ENCODE measurements around the gene ADAT1. TPM values are rescaled to one million over a fixed set of nuclear protein-coding genes. Genes with fewer than 3 reads are reported as not detected.

Gene ADAT1
- total and polyA plus RNA-seq, 2 donors: 16.9 to 47.2 TPM

DNA sequence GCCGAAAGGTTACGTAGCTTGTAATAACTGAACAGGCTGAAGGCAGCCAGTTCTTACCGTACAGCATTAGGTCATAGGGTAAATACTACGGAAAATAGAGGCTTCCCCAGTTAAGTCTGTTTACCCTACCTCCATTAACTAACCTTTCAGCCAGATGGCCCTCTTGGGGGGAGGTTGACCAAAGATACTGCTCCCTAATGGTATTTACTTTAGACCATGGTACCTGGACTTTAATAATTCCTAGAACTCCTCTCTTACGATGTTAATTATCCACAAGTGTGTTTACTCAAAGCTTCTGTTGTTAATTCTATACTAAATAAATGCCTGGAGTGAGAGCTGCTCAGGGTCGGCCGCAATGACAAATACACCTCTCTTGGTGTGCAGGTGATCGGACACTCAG lies 9.8 kb upstream of the ADAT1 start:
- no peaks in the 10 kb centered on the region for H3K4me1 ChIP-seq (ENCODE audit: insufficient read depth)
- H3K4me3 ChIP-seq (ENCODE audit: low read depth, low read length): no peak overlapping the region
- H3K36me3 ChIP-seq (ENCODE audit: insufficient read depth): peaks cover 18% of the 10 kb centered on the region
- no peak for DNase-seq (ENCODE audit: extremely low spot score)
- H3K27ac ChIP-seq (ENCODE audit: low read depth): no peak overlapping the region
- WGBS: 81% methylated on average over 8 of the region's 8 CpGs

DNA sequence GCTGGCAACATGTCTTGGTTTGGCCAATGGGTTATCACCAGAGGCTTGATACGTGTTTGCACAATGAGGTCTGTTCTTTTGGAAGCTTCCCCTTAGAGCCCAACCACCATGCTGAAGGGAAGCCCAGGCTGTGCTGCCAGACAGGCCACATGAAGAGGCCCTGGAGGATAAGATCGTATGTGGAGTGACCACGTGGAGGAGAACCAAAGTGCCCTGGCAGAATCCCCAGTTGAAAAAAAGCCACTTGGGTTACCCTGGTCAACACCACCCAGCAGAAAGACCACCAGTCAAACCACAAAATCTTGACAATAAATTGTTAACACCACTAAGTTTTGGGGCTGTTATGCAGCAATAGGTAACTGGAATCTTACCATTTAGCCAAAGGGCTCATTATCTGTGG lies 7.0 kb upstream of the ADAT1 start:
- Histone ChIP-seq H3K4me1 (ENCODE audit: insufficient read depth) (peaks cover 1% of the 10 kb centered on the region), H3K4me3 (ENCODE audit: low read depth, low read length) (no peak overlapping the region), H3K36me3 (ENCODE audit: insufficient read depth) (peaks cover 12% of the 10 kb centered on the region), H3K27ac (ENCODE audit: low read depth) (no peak overlapping the region)
- no peak for DNase-seq (ENCODE audit: extremely low spot score)
- WGBS: 87% methylated on average over 3 of the region's 3 CpGs

GRCh38 chr16:75629132-75629531 lies 6.1 kb upstream of the ADAT1 start:
- H3K36me3 ChIP-seq (ENCODE audit: insufficient read depth): peaks cover 12% of the 10 kb centered on the region
- WGBS: 89% methylated on average over 10 of the region's 10 CpGs

GRCh38 chr16:75628351-75628750 lies 5.3 kb upstream of the ADAT1 start:
- Histone ChIP-seq H3K4me3 (ENCODE audit: low read depth, low read length) (no peak overlapping the region), H3K27ac (ENCODE audit: low read depth) (no peak overlapping the region), H3K36me3 (ENCODE audit: insufficient read depth) (peaks cover 12% of the 10 kb centered on the region), H3K4me1 (ENCODE audit: insufficient read depth) (peaks cover 1% of the 10 kb centered on the region)
- DNase-seq (ENCODE audit: extremely low spot score): no peak
- 88% methylated on average over 4 of the region's 4 CpGs for WGBS

More at GRCh38 chr16:75629132-75629531, 6.1 kb upstream of the ADAT1 start:
- Histone ChIP-seq H3K4me1 (ENCODE audit: insufficient read depth) (peaks cover 1% of the 10 kb centered on the region), H3K27ac (ENCODE audit: low read depth) (no peak overlapping the region), H3K4me3 (ENCODE audit: low read depth, low read length) (no peak overlapping the region)
- DNase-seq (ENCODE audit: extremely low spot score): no peak

DNA sequence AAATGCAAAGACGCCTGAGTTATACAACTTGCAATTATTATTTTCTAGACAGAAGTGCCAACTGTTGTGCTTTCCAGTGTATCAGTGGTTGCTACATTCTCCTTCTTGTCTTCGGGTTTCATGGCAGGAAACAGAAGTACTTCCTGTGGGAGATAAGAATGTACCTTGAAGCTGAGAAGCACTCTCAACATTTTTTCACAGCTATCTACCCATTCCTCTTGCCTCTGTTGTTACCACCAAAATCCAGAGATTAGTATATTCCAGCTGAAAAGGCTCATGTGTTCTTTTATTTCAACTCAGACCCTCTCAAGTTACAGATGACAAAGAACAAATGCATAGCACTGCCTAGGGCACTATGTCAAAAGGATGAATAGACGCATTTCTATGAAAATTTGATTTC lies 4.8 kb upstream of the ADAT1 start:
- Histone ChIP-seq H3K4me1 (ENCODE audit: insufficient read depth) (peaks cover 1% of the 10 kb centered on the region), H3K36me3 (ENCODE audit: insufficient read depth) (peaks cover 12% of the 10 kb centered on the region), H3K27ac (ENCODE audit: low read depth) (no peak overlapping the region), H3K4me3 (ENCODE audit: low read depth, low read length) (no peak overlapping the region)
- DNase-seq (ENCODE audit: extremely low spot score): no peak
- WGBS: 47% methylated on average over 3 of the region's 3 CpGs

DNA sequence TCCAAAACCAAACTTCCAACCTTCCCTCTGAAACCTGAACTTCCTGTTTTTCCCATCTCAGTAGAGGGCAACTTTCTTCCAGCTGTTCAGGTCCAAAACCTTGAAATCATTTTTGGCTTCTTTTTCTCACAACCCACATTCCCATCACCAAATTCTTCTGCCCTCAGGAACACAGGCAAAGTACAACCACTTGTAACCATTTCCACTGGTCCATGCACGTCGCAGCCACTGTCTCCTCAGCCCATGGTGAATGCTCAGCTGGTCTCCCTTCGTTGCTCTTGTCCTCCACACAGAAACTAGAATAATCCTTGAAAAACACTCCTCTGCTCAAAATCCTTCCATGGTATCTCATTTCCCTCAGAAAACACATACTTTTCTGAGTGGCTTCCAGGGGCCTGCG lies 3.7 kb upstream of the ADAT1 start:
- Histone ChIP-seq H3K27ac (ENCODE audit: low read depth) (no peak overlapping the region), H3K4me3 (ENCODE audit: low read depth, low read length) (no peak overlapping the region), H3K4me1 (ENCODE audit: insufficient read depth) (peaks cover 1% of the 10 kb centered on the region), H3K36me3 (ENCODE audit: insufficient read depth) (peaks cover 9% of the 10 kb centered on the region)
- 87% methylated on average over 4 of the region's 4 CpGs for WGBS
- no peak for DNase-seq (ENCODE audit: extremely low spot score)

DNA sequence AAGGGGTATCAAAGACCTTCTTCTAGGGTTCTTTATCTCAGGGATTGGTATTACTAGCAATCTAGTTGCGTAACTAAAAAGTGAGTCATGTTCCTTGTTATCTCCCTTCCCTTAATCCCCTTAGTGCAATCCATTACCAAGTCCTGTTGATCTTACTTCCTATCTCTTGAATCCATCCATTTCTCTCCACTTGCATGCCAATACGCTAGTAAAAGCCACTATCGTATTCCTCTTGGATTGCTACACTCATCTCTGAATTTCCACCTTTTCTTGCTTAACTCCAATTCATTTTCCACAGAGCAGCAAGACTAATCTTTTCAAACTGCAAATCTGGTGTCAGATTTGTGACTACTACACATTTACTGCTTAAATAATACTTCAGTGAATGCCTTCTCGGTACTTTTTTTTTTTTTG lies 1.8 kb upstream of the ADAT1 start:
- no peak overlapping the region for H3K4me3 ChIP-seq (ENCODE audit: low read depth, low read length)
- DNase-seq (ENCODE audit: extremely low spot score): no peak
- H3K36me3 ChIP-seq (ENCODE audit: insufficient read depth): peaks cover under 1% of the 10 kb centered on the region
- H3K4me1 ChIP-seq (ENCODE audit: insufficient read depth): peaks cover 1% of the 10 kb centered on the region
- 35% methylated on average over 4 of the region's 4 CpGs for WGBS
- H3K27ac ChIP-seq (ENCODE audit: low read depth): no peak overlapping the region

- DNase-seq (ENCODE audit: extremely low spot score): no peak
- no peak overlapping the region for H3K4me3 ChIP-seq (ENCODE audit: low read depth, low read length)
- no peaks in the 10 kb centered on the region for H3K36me3 ChIP-seq (ENCODE audit: insufficient read depth)
- 9% methylated on average over 2 of the region's 2 CpGs for WGBS
- peaks cover 1% of the 10 kb centered on the region for H3K4me1 ChIP-seq (ENCODE audit: insufficient read depth)
- H3K27ac ChIP-seq (ENCODE audit: low read depth): no peak overlapping the region
Observed at GRCh38 chr16:75621170-75621477, 2.0 kb downstream of the ADAT1 start.

DNA sequence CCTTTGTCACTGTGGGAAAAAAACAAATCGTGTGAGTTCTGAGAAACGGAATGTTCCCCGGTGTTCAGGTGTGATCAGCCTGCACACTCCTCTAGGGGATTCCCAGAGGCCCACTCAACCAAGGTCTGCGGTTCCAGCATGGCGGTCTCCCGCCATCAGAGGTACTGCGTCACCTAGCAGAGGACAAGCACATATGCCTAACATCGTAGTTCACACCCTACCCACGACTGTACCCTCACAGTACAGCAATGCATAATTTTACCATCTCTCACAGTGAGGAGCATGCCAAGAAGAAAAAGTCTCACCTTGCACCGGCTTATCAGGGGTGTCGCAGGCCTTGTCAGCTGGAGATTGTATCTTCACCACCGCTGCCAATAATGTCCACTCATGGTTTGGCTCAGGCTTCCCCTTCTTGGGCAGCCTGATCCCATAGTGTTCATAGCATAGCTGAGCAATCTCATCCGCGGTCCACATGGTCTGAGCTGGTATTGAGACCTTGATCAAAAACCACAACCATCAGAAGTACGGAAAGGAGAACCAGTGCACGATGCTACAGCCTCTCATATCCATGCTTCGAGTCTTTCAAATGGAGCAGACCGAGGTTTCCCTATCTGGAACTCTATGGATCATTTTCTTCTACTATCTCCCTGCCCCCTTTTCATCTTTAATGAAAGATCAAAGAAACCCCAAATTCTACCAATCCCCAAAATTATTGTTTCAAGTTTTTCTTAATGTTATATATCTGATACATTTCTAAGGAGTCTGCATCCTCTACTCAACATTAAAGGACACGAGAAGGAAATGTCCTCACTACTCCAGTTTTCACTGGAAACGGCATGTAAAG lies 2.5 kb downstream of the ADAT1 start:
- no peak overlapping the region for H3K27ac ChIP-seq (ENCODE audit: low read depth)
- H3K36me3 ChIP-seq (ENCODE audit: insufficient read depth): no peaks in the 10 kb centered on the region
- 87% methylated on average over 20 of the region's 20 CpGs for WGBS
- H3K4me1 ChIP-seq (ENCODE audit: insufficient read depth): peaks cover 1% of the 10 kb centered on the region
- DNase-seq (ENCODE audit: extremely low spot score): no peak
- no peak overlapping the region for H3K4me3 ChIP-seq (ENCODE audit: low read depth, low read length)

DNA sequence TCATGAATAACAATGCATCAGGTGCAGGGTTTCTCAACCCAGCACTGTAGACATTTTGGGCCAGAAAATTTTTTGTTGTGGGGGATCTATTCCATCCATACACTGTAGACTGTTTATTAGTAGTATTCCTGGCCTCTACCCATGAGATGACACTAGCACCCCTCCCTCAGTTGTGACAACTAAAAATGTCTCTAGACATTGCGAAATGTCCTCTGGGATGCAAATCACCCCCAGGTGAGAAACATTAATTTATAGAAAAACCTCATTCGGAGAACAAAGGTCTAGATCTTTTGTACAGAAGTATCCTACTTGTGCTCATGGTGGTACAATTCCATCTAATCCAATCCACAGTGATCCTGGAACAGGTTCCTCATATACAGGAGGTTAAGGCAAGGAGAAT lies 4.3 kb downstream of the ADAT1 start:
- H3K4me1 ChIP-seq (ENCODE audit: insufficient read depth): no peaks in the 10 kb centered on the region
- H3K36me3 ChIP-seq (ENCODE audit: insufficient read depth): peaks cover 4% of the 10 kb centered on the region
- DNase-seq (ENCODE audit: extremely low spot score): no peak
- WGBS: 93% methylated on average over 2 of the region's 2 CpGs
- no peak overlapping the region for H3K27ac ChIP-seq (ENCODE audit: low read depth)
- H3K4me3 ChIP-seq (ENCODE audit: low read depth, low read length): no peak overlapping the region

DNA sequence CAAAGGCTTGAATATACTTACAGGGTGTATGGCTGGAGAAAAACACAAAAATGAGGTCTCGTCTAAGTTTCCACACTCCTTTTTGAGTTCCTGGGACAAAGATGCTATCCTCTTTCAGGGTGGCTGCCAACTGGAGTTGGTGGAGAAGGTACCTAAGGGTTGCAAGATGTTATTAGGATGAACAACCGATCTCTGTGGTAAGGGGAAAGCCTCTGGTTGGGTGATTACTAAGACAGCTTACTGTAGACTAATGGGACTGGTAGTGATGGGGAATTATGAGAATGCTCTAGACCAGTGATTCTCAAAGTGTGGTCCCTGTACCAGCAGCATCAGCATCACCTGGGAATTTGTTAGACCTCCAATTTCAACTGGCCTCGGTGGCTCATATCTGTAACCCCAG lies 6.0 kb downstream of the ADAT1 start:
- Histone ChIP-seq H3K4me1 (ENCODE audit: insufficient read depth) (no peaks in the 10 kb centered on the region), H3K4me3 (ENCODE audit: low read depth, low read length) (no peak overlapping the region), H3K36me3 (ENCODE audit: insufficient read depth) (peaks cover 4% of the 10 kb centered on the region), H3K27ac (ENCODE audit: low read depth) (no peak overlapping the region)
- DNase-seq (ENCODE audit: extremely low spot score): no peak
- WGBS: 95% methylated on average over 3 of the region's 3 CpGs

GRCh38 chr16:75616521-75617010 lies 6.5 kb downstream of the ADAT1 start:
- WGBS: 92% methylated on average over 4 of the region's 4 CpGs
- Histone ChIP-seq H3K4me3 (ENCODE audit: low read depth, low read length) (no peak overlapping the region), H3K36me3 (ENCODE audit: insufficient read depth) (peaks cover 4% of the 10 kb centered on the region)

GRCh38 chr16:75615619-75616018 lies 7.5 kb downstream of the ADAT1 start:
- DNase-seq (ENCODE audit: extremely low spot score): no peak
- WGBS: 93% methylated on average over 2 of the region's 2 CpGs
- H3K36me3 ChIP-seq (ENCODE audit: insufficient read depth): peaks cover 4% of the 10 kb centered on the region
- no peaks in the 10 kb centered on the region for H3K4me1 ChIP-seq (ENCODE audit: insufficient read depth)
- no peak overlapping the region for H3K27ac ChIP-seq (ENCODE audit: low read depth)
- H3K4me3 ChIP-seq (ENCODE audit: low read depth, low read length): no peak overlapping the region

More at GRCh38 chr16:75616521-75617010, 6.5 kb downstream of the ADAT1 start:
- DNase-seq (ENCODE audit: extremely low spot score): no peak
- Histone ChIP-seq H3K27ac (ENCODE audit: low read depth) (no peak overlapping the region), H3K4me1 (ENCODE audit: insufficient read depth) (no peaks in the 10 kb centered on the region)

DNA sequence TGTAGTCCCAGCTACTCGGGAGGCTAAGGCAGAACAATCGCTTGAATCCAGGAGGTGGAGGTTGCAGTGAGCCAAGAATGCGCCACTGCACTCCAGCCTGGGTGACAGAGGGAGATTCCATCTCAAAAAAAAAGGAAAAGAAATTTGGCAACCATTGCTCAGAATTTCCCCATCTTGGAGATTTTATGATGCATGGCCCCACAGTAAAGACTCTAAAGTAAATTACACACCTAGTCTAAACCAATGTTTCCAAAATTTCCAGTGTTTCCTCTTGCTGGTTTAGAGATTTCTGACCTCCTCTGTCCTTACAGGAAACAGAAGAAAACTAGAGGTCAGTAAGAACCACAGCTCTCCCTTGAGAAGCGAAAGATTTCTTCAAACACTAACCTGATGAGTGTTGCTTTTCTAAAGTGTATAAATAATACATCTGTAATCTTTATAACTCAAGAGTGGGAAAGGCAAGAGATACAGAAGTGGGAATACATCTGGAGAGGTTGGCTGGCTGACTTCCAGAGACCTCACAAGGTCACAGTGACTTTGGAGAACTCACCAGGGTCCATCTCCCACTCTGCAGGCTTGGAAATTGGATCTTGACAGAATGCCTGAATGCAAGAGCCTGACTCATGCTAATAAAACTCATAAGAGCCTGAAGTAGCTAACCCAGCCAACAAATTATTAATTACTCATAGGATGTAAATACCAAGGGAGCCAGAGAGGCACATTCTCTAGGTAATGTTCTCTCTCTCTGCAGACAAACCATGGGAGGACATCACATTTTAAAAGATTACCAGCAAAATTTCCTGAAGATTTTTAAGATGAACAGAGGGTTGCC lies 8.8 kb downstream of the ADAT1 start:
- H3K4me3 ChIP-seq (ENCODE audit: low read depth, low read length): no peak overlapping the region
- H3K4me1 ChIP-seq (ENCODE audit: insufficient read depth): no peaks in the 10 kb centered on the region
- no peak for DNase-seq (ENCODE audit: extremely low spot score)
- no peak overlapping the region for H3K27ac ChIP-seq (ENCODE audit: low read depth)
- H3K36me3 ChIP-seq (ENCODE audit: insufficient read depth): peaks cover 4% of the 10 kb centered on the region
- 97% methylated on average over 4 of the region's 4 CpGs for WGBS

Measured in urinary bladder (tissue), 4 donors.